Renal cortical epithelial cell (primary cell): ENCODE data around the gene ZCRB1. TPM values are rescaled to one million over a fixed set of nuclear protein-coding genes. Genes with fewer than 3 reads are reported as not detected.

Experiments
- DNase-seq: peaks from one replicate; pipeline ENCODE4 v3.0.0-alpha.2; 2011; ENCODE audit warnings: low read depth
- total RNA-seq: library from RNA; depleted of rRNA; stranded (reverse); fragments of >200 nt; gene quantifications from 2 replicates; pipeline ENCODE4 v1.2.3, GENCODE V29; 2014

Gene ZCRB1
- total RNA-seq, 1 donor from 2014 or later = 31.2 TPM

DNA sequence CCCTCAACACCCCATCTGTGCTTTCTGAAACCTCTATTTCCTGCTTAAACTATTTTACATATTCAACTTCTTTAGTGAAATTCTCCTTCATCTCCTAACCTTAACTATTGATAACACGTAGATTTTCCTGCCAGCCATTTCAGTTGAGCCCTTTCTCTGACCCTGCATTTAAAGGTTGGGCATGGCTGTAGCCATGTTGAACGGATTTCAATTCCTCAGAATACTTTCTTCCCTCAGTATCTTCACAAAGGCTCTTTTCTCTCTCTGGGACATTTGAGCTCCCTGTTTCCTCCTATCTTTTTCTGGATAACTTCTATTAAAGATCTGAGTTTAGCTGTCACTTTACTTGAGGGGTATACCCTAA, 1.3 kb upstream of the ZCRB1 start:
- no peak for DNase-seq

DNA sequence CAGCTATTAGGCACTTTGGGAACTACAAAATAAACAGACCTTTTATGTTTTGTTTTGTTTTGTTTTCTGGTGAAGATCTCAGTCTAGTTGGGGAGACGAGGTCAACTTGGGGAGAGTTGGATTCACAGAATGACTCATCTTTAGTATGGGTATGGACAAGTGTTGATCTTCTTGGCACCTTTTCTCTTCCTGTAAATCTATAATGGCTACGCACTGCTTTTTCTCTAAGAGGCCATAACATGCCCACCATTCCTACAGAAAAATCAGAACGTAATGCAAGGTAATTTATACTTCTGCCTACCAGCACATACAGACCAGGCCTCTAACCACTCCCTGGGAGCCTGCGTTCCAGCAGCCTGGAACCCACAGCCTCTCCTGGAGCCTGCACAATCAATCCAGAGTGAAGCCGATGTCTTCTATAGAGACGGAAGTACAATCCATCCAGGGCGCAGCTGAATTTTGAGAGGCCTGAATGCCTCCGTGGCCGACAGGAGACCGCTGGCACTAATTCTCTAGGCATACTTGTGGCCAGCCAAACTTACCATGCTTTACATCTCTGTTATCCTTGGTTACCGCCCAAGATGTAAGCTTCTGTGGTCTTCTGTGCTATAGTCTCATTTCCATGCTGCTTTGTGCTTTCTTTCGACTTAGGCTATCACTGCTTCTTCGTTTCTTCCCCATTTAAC, 790 bp upstream of the ZCRB1 start:
- peak; percentile 23 for DNase-seq

DNA sequence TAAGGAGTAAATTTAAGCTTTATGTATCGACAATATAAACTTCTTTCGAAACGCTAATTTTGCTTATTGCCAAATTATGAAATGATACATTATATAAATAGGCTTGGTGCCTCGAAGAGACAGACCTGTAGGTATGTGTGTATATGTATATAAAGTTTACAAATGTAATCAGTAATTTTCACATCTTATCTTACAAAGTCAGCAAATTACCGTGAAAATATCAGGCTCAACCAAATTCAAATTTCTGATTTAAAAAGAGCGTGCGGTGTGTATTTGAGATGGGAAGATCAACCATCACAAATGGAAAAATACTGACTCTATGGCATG, 605 bp downstream of the ZCRB1 start:
- no peak for DNase-seq

DNA sequence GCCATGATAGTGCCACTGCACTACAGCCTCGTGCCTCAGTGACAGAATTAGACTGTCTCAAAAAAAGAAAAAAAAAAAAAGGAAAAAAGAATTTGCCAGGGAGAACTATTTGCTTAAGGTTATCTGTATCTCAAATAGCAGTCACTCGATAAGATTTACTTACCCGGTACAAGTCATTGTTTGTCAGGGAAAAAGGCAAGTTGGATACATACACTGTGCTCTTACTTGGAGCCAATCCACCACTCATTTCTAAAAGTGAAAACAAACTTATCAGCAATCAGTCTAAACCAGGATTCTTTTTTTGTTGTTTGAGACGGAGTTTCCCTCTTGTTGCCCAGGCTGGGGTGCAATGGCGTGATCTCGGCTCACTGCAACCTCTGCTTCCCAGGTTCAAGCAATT, 2.0 kb downstream of the ZCRB1 start:
- no peak for DNase-seq

DNA sequence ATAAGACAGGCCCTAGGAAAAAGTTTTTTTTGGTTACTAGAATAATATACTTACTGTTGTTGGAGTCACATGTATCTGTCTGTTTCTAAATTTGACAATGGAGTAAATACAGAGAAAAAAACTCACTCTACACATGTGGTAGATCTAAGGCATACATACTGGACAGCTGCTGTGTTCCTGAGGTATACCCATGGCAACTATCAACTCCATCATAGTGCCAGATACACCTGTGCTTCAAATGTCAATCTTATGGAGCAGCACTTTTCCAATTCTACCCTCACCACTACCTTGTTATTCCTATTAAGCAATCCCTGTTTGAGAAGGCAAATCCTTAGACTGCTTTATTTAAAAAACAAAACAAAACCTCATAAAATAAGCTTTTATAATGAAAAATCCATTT, 3.3 kb downstream of the ZCRB1 start:
- DNase-seq = no peak

- DNase-seq = no peak
Measured at GRCh38 chr12:42320796-42321195, 5.1 kb downstream of the ZCRB1 start.

- no peak for DNase-seq
Measured at GRCh38 chr12:42315108-42315507, 10.8 kb downstream of the ZCRB1 start.

DNA sequence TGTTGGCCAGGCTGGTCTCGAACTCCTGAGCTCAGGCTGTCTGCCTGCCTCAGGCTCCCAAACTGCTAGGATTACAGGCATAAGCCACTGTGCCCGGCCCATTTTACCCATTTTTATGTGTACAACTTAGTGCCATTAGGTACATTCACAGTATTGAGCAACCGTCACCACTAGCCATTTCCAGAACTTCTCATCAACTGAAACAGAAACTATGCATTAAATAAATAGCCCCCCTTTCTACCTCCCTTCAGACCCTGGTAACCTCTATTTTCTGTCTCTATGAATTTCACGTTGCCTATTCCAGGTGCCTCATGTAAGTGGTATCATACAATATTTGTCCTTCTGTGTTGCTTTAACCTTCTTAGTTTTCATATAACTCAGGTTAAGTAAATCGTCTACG, 15.9 kb downstream of the ZCRB1 start:
- no peak for DNase-seq

- no peak for DNase-seq
Measured at GRCh38 chr12:42308390-42308789, 17.5 kb downstream of the ZCRB1 start.

GRCh38 chr12:42306297-42306696, 19.6 kb downstream of the ZCRB1 start:
- no peak for DNase-seq

DNA sequence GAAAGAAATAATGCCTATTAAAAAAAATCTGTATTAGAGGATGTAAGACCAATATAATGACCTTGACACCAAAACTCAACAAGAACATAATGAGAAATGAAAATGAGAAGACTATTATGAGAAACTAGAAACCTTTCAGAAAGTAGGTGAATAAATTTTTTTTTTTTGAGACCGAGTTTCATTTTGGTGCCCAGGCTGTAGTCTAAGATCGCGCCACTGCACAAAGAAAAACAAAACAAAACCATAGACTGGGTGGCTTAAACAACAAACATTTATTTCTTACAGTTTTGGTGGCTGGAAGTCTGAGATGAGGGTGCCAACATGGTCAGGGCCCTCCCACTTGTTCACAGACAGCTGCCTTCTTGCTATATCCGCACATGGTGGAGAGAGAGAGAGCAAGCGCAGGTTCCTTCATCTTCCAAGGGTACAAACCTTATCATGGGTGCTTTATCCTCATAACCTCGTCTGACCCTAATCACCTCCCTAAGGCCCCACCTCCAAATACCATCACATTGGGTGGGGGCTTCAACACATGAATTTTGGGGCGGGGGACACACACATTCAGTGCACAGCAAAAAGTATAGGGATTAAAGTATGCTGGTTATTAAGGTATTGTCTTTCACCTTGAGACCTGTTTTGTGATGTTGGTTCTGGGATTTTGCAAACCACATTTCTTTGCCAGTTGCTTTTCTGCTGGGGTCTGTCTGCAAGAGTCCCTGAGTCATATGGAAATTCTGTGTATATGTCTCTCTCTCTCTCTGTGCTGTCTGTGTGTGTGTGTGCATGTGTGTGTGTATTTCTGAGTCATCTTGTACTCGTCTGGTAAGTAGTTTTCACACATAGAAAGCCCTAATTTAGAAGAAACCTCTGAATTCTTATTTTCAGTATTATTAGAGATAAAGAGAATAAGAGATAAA, 26.2 kb downstream of the ZCRB1 start:
- DNase-seq = peak; percentile 52

DNA sequence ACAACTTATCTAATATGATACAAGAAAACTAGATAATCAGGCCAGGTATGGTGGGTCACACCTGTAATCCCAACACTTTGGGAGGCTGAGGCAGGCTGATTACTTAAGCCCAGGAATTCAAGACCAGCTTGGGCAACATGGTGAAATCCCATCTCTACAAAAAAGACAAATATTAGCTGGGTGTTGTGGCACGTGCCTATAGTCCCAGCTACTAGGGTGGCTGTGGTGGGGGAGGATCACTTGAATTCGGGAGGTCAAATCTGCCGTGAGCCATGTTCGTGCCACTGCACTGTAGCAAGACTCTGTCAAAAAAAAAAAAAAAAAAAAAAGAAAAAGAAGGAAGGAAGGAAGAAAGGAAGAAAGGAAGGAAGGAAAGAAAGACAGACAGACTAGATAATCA, 27.0 kb downstream of the ZCRB1 start:
- DNase-seq = no peak

DNA sequence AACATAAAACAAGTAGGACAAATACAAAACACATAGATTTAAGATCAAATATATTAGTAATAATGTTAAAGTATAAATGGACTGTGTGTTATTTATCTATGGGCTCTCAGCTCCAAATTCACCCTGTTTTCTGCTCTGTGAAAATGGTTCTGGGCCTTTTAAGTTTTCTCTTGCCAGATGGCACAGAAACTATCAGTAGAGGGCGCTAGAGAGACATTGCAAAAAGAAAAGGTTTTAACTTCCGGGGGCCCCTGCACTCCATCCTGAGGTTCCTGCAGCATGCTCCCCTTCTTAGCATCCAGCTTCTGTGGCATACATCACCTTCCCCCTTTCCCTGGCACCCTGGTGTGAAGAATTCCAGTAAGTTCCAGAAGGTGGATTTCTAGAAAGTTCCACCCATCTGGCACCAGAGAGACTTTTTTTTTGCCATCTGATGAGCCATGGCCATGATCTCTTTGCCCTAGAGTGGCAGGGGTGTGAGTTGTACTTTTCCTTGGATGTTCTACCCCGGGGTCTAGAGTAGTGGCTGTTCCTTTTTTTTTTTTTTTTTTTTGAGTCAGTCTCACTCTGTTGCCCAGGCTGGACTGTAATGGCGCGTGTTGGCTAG, 29.3 kb downstream of the ZCRB1 start:
- peak; percentile 5 for DNase-seq

DNA sequence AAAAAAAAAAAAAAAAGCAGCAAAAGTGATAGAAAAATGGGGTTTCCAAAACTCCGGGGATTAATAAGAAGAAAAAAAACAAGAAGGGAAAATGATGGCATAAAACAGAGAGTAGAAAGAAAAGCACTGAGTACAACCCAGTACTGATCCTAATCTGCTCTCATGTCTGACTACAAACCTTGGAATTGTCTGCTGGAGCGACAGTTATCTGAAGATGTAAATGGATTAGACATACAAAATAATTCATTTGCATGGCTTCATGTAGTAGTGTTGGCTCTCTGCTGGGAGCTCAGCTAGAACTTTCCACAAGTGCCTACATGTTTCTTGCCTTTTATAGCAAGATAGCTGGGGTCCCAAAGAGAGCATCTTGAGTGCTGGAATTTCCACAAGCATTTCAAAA, 34.2 kb downstream of the ZCRB1 start:
- DNase-seq = no peak

DNA sequence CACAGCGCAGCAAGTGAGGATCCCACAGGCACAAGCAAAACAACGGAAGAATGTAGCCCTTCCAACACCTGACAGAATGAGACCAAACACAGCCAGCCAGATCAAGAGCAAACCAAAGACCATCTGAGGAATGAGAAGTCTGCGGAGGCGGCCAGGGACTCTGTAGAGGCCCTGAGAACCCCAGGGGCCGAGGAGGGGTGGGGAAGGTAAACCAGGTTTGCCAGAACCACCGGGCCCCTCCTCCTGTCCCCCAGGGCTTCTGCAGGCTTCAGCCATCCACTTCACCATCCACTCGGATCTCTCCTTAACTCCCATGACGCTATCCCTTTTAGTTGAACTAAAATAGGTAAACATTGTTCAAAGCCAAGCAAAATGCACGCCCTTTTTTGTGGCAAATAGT, 37.4 kb downstream of the ZCRB1 start:
- DNase-seq = no peak

- DNase-seq = no peak
Measured at GRCh38 chr12:42286741-42287140, 39.2 kb downstream of the ZCRB1 start.

GRCh38 chr12:42285431-42285830, 40.5 kb downstream of the ZCRB1 start:
- no peak for DNase-seq

GRCh38 chr12:42284876-42285275, 41.0 kb downstream of the ZCRB1 start:
- no peak for DNase-seq

DNA sequence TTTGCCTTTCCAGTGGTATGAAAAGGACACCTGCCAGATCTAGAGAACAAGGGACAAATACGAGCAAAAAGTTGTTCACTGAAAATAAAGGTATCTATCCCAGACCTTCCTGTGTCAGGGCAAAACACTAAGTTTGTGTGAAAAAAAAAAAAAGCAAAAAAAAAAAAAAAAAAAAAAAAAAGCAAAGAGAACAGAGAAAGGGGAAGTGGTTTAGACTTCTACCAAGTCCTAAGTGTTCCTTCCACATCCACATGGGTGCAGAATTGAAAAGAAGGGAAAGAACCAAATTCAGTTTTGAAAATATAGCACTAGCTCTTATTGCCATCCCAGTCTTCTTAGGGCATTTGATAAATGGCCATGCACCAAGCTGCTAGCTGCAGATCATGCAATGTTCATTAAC, 41.7 kb downstream of the ZCRB1 start:
- DNase-seq = no peak

DNA sequence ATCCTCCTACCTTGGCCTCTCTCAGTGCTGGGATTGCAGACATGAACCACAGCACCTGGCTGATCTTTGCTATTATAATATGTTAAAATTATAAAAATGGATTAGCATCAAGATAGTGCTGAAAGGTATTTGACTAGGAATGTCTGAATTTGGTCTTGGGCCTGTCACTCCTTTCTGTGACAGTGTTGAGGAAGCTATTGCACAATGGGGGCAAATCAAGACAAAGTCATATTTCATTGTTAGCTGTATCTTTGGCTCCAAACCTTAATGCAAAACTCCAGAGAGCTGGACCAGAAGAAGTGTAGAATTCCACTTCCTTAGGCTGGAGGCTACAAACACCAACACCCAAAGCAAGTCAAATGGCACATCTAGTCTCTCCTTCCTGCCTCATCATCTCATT, 42.2 kb downstream of the ZCRB1 start:
- DNase-seq = no peak

GRCh38 chr12:42282294-42282693, 43.6 kb downstream of the ZCRB1 start:
- DNase-seq = no peak

GRCh38 chr12:42281844-42282243, 44.0 kb downstream of the ZCRB1 start:
- DNase-seq = no peak

DNA sequence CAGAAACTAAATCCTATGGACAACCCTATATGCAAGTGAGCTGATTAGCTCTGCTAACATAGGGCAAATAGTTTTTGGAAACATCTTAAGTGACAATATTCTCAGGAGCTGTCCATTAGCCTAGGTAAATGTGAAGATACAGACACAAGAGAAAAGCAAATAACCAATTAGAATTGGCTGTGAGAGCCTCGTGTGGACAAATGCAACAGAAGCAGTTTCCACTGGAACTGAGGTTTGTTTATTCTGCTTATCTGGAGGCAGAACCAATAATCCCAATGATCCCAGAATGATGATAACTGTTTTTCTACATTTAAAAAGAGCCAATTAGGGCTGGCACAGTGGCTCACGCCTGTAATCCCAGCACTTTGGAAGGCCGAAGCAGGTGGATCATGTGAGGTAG, 44.6 kb downstream of the ZCRB1 start:
- no peak for DNase-seq
